A549 treated with Mapracorat at 1 μM for 4 hours (cell line): ENCODE results near the gene TMCC2. TPM values are rescaled to one million over a fixed set of nuclear protein-coding genes. Genes with fewer than 3 reads are reported as not detected.

Experiments used
- total RNA-seq: library from RNA; stranded (reverse); fragments of 200-300 nt; extraction: Qiagen RNA extraction; gene quantifications from 5 replicates; pipeline ENCODE4 v1.2.3, GENCODE V29; 2022

TMCC2 gene, protein sequence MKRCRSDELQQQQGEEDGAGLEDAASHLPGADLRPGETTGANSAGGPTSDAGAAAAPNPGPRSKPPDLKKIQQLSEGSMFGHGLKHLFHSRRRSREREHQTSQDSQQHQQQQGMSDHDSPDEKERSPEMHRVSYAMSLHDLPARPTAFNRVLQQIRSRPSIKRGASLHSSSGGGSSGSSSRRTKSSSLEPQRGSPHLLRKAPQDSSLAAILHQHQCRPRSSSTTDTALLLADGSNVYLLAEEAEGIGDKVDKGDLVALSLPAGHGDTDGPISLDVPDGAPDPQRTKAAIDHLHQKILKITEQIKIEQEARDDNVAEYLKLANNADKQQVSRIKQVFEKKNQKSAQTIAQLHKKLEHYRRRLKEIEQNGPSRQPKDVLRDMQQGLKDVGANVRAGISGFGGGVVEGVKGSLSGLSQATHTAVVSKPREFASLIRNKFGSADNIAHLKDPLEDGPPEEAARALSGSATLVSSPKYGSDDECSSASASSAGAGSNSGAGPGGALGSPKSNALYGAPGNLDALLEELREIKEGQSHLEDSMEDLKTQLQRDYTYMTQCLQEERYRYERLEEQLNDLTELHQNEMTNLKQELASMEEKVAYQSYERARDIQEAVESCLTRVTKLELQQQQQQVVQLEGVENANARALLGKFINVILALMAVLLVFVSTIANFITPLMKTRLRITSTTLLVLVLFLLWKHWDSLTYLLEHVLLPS
- total RNA-seq = 1.4 to 1.8 TPM (median 1.6 TPM) in 5 replicates

DNA sequence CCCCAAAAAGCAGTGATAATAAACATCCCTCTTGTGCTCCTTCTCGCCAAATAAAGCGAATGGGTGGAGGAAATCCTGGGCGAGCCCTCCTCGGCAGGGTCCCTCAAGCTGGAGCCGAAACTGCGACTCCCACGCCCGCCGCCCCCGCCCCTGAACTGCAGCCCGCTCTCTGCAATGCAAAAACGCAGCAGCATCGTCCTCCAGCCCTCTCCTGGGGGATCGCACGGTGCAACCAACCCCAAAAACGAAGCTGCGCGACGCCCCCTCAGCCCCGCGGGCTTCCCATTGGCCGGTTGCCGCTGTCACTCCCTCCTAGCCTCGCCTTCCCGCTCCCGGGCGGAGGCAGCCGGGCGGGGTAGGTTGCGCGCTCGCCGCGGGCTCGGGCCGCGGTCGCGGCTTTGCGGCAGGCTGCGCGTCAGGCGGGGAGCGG is at the start of gene TMCC2:
Gene TMCC2 (plus strand): TSS at position 363 of the 430 bp plus-strand sequence. CDS start 619 bp downstream, outside the sequence.

DNA sequence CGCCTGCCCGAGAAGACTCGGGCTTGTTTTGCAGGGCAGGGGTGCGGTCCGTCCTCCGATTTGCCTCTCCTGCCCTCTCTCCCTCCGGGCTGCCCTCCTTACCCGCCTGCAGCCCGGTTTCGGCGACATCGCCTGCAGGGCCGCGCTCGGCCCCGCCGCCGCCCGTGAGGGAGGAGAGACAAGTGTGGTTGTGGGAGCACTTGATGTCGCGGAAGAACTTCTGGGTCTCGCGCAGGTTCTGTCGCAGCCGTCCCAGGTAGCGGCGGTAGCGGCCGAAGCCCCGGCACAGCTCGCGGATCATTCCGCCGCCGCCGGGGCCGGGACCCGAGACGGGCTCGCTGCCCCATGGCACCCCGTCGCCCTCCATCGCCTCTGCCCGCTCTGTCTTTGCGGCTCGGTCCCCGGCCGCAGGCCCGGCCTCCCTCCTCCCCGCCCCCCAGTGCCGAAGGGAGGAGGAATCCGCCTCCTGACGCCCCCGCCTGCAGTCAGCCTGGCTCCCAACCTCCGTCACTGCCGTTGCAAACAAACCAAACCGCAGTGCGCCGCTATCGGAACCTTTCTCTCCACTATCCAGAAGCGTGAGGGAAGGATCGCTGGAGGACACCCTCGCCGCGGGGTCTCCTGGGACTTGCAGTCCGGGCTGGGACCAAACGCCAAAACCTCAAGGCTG is 16.4 kb upstream of the TMCC2 start, which contains the start of gene DSTYK:
Gene DSTYK (minus strand): TSS at position 534 of the 670 bp plus-strand sequence. CDS start 167 bp downstream, at position 367.

DNA sequence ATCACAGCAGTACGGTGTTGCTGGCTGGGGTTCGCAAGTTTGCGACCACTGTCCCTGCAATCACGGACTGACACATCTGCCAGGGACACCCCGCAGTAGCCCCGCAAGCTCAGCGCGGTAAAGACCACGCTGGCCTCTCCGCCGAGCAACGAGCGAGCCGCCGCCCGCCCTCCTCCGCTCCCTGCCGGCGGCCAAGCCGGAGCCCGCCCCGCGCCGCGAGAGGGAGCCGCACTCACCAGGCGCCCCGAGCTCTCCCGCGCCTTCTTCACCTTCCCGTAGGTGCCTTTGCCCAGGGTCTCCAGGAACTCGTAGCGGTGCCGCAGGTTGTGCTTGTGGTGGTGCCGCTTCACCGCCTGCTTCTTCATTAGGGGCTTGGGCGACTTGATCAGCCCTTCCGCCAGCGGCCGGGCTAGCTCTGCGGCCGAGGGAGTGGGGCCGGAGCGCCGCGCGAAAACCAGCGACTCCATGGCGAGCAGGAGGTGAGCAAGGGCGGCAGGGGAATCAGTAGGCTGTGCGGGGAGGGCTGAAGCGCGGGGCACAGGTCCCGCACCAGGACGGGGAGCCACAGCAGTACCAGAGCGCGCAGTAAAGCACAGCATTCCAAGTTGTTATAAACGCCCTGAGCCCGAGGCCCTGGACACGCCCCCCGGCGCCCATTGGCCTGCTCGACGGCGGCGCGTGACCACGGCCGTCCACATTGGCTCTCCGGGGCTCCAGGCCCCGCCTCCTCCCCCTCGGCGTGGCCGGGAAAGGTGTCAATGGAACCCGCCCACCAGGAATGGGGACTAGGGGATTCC is 93.6 kb downstream of the TMCC2 start, which contains the start of gene NUAK2:
Gene NUAK2 (minus strand): TSS at position 584 of the 797 bp plus-strand sequence. CDS start 117 bp downstream, at position 467.

Other genes with a start within 250 kb of the TMCC2 start
- gene CNTN2, start 184.7 kb upstream of the TMCC2 start, total RNA-seq = 0.08 TPM in 1 of 5 replicates, not detected in the others
- 1.3 to 3.0 TPM (median 2.1 TPM) in 5 replicates for gene TMEM81, start 143.5 kb upstream of the TMCC2 start, total RNA-seq
- gene RBBP5, start 106.0 kb upstream of the TMCC2 start, total RNA-seq = 10.7 to 11.8 TPM (median 11.5 TPM) in 5 replicates
- 6.8 to 9.5 TPM (median 8.4 TPM) in 5 replicates for gene DSTYK, start 16.2 kb upstream of the TMCC2 start, total RNA-seq
- 24.4 to 29.7 TPM (median 28.0 TPM) in 5 replicates for gene NUAK2, start 93.8 kb downstream of the TMCC2 start, total RNA-seq
- 0.60 to 0.89 TPM (median 0.66 TPM) in 5 replicates for gene KLHDC8A, start 129.0 kb downstream of the TMCC2 start, total RNA-seq
- not detected in 5 replicates for gene LEMD1, start 194.1 kb downstream of the TMCC2 start, total RNA-seq
- not detected in 5 replicates for gene BLACAT1, start 228.1 kb downstream of the TMCC2 start, total RNA-seq